Effector memory CD8-positive, alpha-beta T cell (primary cell): Measurements from ENCODE around the gene CDK2AP2.
"Not testable (repeated sequence)": the region's sequence is repeated elsewhere in the genome, so short reads cannot be mapped to it uniquely, and the experiment has no call there.

Source experiments
- ATAC-seq: fragments of 150-1000 bp; cut with Tn5 transposase; replicated peaks from 2 replicates; pipeline ENCODE4 v1.10.0; 2021; ENCODE audit warnings: mild to moderate bottlenecking, moderate library complexity
- DNase-seq, 3 experiments: peaks; one replicate each; pipeline ENCODE4 v3.0.0; 2021
- H3K27ac Mint-ChIP-seq, 2 donors: one replicate each; pipeline ENCODE4 v1.8.0; 2022; ENCODE audit warnings: mild to moderate bottlenecking in 2 of 2, mixed read lengths in 2 of 2, moderate library complexity in 2 of 2
- H3K27me3 Mint-ChIP-seq, 2 donors: one replicate each; pipeline ENCODE4 v1.8.0; 2022; ENCODE audit warnings: mixed read lengths in 2 of 2
- H3K36me3 Mint-ChIP-seq: one replicate; pipeline ENCODE4 v1.8.0; 2022; ENCODE audit warnings: mild to moderate bottlenecking, moderate library complexity, mixed read lengths; ENCODE audit not compliant: insufficient read depth
- H3K4me1 Mint-ChIP-seq, 2 donors: one replicate each; pipeline ENCODE4 v1.8.0; 2022; ENCODE audit warnings: low read depth in 2 of 2, mixed read lengths in 2 of 2
- H3K4me3 Mint-ChIP-seq, 2 donors: one replicate each; pipeline ENCODE4 v1.8.0; 2022; ENCODE audit warnings: mild to moderate bottlenecking in 2 of 2, mixed read lengths in 2 of 2, moderate library complexity in 2 of 2
- H3K9me3 Mint-ChIP-seq, 2 donors: one replicate each; pipeline ENCODE4 v1.8.0; 2022; ENCODE audit warnings: mixed read lengths in 2 of 2

The CDK2AP2 gene

DNA sequence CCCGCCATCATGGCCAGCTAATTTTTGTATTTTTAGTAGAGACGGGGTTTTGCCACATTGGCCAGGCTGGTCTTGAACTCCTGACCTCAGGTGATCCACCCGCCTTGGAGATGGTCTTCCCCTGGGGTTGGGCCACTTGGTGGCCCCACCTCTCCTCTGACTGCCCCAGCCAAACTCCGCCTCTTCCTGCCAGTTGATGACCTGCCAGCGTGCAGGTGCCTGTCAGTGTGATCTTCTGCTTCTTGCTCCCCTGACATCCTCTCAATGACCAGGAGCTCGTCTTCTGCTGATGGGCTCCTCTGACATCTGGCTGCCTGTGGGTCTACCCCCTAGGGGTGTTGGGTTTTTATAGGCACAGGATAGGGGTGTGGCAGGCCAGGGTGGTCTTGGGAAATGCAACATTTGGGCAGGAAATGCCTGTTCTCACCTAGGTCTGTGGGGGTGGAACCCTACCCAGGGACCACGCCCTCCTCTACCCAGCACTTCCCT lies 22.0 kb downstream of the CDK2AP2 start:
- Mint-ChIP-seq H3K4me3 (peak overlapping the region; percentile 91 to 94), H3K36me3 (peaks cover 69% of the 10 kb centered on the region), H3K4me1 (peaks cover 62 to 67% of the 10 kb centered on the region in 2 donors), H3K27ac (peak overlapping the region; percentile 94 to 97)
- H3K27me3 Mint-ChIP-seq, H3K9me3 Mint-ChIP-seq, ATAC-seq: not testable (repeated sequence)
- DNase-seq, result peak; percentile 33 to 42 (median 38)

DNA sequence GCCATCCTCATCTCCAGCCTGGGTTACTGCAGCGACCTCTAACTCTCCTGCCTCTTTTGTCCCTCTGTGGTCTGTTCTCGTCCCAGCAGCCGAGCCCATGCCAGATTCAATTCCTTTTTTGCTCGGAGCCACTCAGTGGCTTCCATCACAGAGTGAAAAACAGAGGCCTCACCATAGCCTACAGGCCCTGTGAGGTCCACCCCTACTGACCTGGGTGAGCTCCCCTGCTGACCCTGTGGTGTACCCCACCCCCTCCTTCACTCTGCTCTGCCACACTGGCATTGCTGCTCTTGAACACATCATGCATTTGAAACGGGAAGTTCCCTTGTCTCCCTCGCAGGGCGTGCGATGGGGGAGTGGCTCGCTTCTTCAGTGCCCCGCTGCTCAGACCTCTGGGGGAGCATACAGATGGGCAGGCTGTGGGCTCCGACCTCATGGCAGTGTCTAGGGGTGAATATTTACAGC lies 23.1 kb downstream of the CDK2AP2 start:
- peak overlapping the region; percentile 96 to 97 for H3K27ac Mint-ChIP-seq
- no peaks in the 10 kb centered on the region for H3K27me3 Mint-ChIP-seq
- H3K4me3 Mint-ChIP-seq, result peak overlapping the region; percentile 91 to 94
- ATAC-seq (peak; percentile 17), DNase-seq (peak; percentile 37 to 50 (median 38))
- H3K4me1 Mint-ChIP-seq, result peaks cover 61 to 65% of the 10 kb centered on the region in 2 donors
- H3K36me3 Mint-ChIP-seq, result peaks cover 58% of the 10 kb centered on the region
- H3K9me3 Mint-ChIP-seq, result no peaks in the 10 kb centered on the region

DNA sequence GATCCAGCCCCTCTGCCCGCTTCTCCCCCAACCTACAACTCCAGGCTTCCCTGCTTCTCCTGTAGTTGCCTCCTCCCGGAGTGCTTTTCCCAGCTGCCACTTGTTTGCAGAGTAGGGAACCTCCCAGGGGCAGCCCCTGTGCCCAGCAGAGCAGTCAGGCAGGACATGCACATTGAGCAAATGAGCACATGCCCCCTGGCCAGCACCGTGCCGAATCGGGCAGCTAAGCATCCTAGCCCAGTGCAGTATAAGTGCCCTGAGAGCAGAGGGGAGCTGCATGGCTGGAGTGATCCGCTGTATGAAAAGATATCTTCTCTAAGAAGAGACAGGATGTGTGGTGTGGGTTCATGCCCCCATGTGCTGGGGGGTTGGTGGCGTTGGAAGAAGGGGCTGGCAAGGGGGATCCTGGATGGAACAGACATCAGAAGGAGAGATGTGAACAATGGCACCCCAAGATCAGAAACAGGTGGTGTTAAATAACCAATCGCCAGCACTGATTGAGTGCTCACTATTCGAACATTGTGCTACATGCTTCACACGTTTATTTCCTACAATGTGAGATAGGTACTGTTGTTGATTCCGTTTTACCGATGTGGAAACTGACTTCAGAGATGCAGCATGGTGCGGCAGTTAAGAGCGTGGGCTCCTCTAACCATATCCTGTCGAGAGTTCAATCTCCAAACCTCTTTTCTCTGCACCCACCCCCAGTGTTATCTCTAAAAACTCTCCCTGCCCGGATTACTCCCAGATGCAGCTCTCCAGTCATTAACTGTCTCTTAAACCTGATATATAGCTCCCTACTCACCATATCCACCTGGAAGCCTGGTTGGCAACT lies 23.9 kb downstream of the CDK2AP2 start:
- Mint-ChIP-seq H3K4me1 (peaks cover 57 to 60% of the 10 kb centered on the region in 2 donors), H3K4me3 (peak overlapping the region; percentile 91 to 94), H3K27me3 (no peaks in the 10 kb centered on the region), H3K36me3 (peaks cover 54% of the 10 kb centered on the region), H3K9me3 (no peaks in the 10 kb centered on the region), H3K27ac (peak overlapping the region; percentile 96 to 97)
- DNase-seq, result peak in 1 of 3 experiments; percentile 53
- ATAC-seq, result peak; percentile 50

DNA sequence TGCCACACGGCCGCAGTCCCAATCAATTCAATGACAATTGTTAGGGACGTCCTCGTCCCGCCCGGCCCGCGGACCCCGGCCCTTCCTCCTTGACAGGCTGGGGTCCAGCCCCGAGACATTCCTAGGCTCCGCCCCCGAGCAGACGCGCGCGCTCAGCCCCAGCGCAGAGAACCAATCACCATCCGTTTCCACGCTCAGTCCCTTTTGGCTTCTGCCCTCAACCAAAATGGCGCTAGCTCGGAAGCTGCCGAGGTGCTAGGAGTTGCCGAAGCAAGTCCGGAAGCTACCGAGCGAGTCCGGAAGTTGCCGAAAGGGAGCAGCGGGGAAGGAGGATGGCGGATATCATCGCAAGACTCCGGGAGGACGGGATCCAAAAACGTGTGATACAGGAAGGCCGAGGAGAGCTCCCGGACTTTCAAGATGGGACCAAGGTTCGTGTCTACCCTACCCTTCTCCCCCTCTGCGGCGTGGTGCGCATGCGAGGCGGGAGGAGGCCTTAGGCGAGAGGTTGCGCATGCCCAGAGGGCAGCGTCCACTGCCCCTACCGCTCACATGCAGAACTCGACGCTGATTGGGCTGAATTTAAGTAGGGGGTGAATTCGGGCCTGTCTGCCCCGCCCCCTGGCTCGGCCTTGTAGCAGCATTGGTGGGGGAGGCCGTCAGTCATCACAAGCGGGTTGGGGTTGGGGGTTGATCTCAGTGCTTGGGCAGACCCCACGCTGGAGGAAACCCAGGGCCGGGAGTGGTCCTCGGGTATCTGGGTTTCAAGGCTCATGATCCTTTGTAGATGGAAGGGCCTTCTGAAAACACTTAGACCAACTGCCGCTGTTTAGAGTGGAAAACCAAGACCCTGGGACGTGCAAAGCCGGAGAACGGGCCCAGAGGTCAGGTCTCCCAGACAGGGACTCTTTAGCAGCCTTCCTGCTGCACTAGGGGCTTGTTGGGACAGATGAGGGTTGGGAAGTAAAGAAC lies 24.8 kb downstream of the CDK2AP2 start, which contains the start of gene AIP:
TSS of gene AIP (plus strand) at position 200 of the 972 bp plus-strand sequence. CDS start at position 333, 133 bp downstream.
- Mint-ChIP-seq H3K27me3 (no peaks in the 10 kb centered on the region), H3K27ac (peak within 1 kb of the TSS; percentile 96 to 97), H3K4me3 (peak within 1 kb of the TSS; percentile 91 to 94), H3K36me3 (peaks cover 45% of the 10 kb centered on the region), H3K4me1 (peaks cover 51 to 53% of the 10 kb centered on the region in 2 donors), H3K9me3 (no peaks in the 10 kb centered on the region)
- DNase-seq (peak; percentile 97 to 99 (median 97)), ATAC-seq (peak; percentile 78)

DNA sequence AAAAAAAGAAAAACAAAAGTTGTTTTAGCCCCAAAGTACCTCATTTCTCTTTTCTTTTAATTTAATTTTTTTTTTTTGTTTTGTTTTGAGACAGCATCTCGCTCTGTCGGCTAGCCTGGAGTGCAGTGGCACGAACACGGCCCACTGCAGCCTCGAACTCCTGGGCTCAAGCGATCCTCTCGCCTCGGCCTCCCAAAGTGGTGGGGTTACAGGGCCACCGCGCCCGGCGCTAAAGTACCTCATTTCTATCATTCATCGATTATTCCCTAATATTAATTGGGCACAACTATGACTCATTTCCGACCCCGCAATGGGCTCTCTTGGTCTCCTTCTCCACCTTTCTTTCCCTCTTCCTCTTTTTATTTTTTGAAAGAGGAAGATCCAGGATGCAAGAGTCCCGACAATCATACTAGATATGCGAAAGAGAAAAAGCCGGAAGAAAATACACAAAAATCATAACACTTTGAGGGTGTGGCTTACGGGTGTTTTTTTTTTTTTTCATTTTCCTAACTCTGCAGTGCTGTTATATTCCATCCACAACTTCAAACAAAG lies 25.6 kb downstream of the CDK2AP2 start:
- peak overlapping the region; percentile 91 to 94 for H3K4me3 Mint-ChIP-seq
- ATAC-seq (peak; percentile 9), DNase-seq (no peak)
- H3K27me3 Mint-ChIP-seq, result no peaks in the 10 kb centered on the region
- H3K36me3 Mint-ChIP-seq, result peaks cover 37% of the 10 kb centered on the region
- H3K4me1 Mint-ChIP-seq, result peaks cover 44 to 46% of the 10 kb centered on the region in 2 donors
- peak overlapping the region; percentile 96 to 97 for H3K27ac Mint-ChIP-seq
- H3K9me3 Mint-ChIP-seq, result no peaks in the 10 kb centered on the region

DNA sequence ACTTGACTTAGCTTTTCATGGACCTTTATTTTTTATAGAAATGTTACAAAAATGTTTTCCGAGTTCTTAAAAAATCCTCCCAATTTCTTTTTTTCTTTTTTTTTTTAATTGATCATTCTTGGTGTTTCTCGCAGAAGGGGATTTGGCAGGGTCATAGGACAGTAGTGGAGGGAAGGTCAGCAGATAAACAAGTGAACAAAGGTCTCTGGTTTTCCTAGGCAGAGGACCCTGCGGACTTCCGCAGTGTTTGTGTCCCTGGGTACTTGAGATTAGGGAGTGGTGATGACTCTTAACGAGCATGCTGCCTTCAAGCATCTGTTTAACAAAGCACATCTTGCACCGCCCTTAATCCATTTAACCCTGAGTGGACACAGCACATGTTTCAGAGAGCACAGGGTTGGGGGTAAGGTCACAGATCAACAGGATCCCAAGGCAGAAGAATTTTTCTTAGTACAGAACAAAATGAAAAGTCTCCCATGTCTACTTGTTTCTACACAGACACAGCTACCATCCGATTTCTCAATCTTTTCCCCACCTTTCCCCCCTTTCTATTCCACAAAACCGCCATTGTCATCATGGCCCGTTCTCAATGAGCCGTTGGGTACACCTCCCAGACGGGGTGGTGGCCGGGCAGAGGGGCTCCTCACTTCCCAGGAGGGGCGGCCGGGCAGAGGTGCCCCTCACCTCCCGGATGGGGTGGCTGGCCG lies 30.5 kb downstream of the CDK2AP2 start:
- ATAC-seq, H3K4me1 Mint-ChIP-seq, H3K36me3 Mint-ChIP-seq, DNase-seq, H3K27ac Mint-ChIP-seq, H3K9me3 Mint-ChIP-seq, H3K4me3 Mint-ChIP-seq, H3K27me3 Mint-ChIP-seq: not testable (repeated sequence)

DNA sequence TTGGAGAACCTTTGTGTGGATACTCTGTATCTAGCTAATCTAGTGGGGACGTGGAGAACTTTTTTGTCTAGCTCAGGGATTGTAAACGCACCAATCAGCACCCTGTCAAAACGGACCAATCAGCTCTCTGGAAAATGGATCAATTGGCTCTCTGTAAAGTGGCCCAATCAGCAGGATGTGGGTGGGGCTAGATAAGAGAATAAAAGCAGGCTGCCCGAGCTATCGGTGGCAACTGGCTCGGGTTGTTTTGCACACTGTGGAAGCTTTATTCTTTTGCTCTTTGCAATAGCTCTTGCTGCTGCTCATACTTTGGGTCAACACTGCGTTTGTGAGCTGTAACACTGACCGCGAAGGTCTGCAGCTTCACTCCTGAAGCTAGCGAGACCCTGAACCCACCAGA lies 31.3 kb downstream of the CDK2AP2 start:
- H3K4me1 Mint-ChIP-seq, DNase-seq, H3K9me3 Mint-ChIP-seq, ATAC-seq, H3K27me3 Mint-ChIP-seq, H3K27ac Mint-ChIP-seq, H3K36me3 Mint-ChIP-seq, H3K4me3 Mint-ChIP-seq: not testable (repeated sequence)

GRCh38 chr11:67472882-67473281 lies 35.1 kb downstream of the CDK2AP2 start:
- Mint-ChIP-seq H3K27me3 (no peaks in the 10 kb centered on the region), H3K27ac (no peak overlapping the region), H3K36me3 (peaks cover under 1% of the 10 kb centered on the region), H3K4me3 (no peak overlapping the region), H3K4me1 (peaks cover 5 to 10% of the 10 kb centered on the region in 2 donors), H3K9me3 (no peaks in the 10 kb centered on the region)
- ATAC-seq (no peak), DNase-seq (no peak)

DNA sequence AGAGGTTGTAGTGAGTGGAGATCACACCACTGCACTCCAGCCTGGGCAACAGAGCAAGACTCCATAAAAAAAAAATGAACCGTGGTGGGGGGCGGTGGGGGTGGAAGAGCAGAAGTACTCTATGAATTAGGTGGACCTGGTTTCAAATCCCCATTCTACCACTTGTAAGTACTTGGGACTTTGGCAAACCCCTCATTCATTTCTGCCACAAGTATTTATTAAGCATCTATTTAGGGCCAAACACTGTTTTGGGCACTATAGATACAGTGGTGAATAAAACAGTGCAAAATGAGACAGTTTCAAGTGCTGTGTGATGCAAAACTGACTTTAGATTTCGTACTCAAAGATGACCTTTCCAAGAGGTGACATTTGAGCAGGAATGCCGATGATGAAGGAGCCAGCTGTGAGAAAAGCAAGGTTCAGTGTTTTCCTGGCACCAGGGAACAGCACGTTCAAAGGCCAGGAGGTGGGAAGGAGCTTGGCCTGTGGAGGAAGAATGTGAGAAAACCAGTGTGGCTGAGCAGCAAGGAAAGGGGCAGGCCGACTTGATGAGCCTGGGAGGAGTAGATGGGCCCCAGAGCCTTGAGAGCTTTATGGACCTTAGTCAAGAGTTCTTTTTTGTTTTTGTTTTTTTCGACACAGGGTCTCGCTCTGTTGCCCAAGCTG lies 37.5 kb downstream of the CDK2AP2 start:
- H3K27me3 Mint-ChIP-seq, result no peaks in the 10 kb centered on the region
- H3K36me3 Mint-ChIP-seq, result peaks cover 6% of the 10 kb centered on the region
- H3K9me3 Mint-ChIP-seq, result no peaks in the 10 kb centered on the region
- peaks cover 19 to 26% of the 10 kb centered on the region in 2 donors for H3K4me1 Mint-ChIP-seq
- ATAC-seq, result no peak
- peak overlapping the region; percentile 89 to 90 for H3K4me3 Mint-ChIP-seq
- DNase-seq, result no peak
- peak overlapping the region in 1 of 2 donors; percentile 82 for H3K27ac Mint-ChIP-seq

- no peak for DNase-seq
- Mint-ChIP-seq H3K36me3 (peaks cover 12% of the 10 kb centered on the region), H3K4me1 (peaks cover 27 to 33% of the 10 kb centered on the region in 2 donors), H3K27me3 (no peaks in the 10 kb centered on the region), H3K4me3 (peak overlapping the region; percentile 89 to 90), H3K9me3 (no peaks in the 10 kb centered on the region), H3K27ac (peak overlapping the region; percentile 44 to 82)
- ATAC-seq, result no peak
Observed at GRCh38 chr11:67469508-67469811, 38.5 kb downstream of the CDK2AP2 start.

DNA sequence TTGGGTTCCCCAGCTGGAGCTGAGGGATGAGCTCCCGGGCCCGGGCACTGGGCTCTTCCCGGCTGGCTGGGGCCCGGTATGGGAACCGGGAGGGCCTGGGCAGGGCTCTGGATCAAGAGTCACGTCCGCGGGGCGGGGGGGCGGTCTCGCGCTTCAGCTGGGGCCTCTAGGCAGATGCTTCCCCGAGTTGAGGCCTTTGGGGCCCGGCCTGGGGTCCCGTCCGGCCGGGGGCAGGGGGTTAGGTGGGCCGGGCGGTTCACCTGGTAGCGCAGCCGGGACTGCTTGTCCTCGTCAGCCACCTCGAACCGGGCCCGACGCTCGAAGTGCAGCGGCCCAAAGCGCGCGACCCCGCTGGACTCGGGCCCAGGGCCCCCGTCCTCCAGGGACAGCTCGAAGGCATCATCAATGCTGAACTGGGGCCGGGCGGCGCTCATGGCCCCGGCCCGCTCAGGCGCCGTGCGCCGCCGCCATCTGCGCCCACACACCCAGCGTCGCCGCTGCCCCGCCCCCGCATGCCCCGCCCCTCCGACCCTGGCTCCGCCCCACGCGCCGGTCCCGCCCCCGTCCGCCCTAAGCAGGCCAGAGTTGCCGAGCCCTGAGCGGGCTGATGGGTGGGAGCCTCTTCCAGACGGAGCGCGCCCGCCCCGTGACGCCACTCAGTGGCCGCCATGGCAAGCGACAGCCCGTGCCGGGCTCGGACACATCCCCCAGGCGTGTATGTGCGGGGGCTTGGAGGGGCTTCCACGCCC lies 39.0 kb downstream of the CDK2AP2 start, which contains the start of gene TMEM134:
TSS of gene TMEM134 (minus strand) at position 493 of the 749 bp plus-strand sequence. CDS start at position 434, 59 bp downstream.
- Mint-ChIP-seq H3K36me3 (peaks cover 17% of the 10 kb centered on the region), H3K27me3 (no peaks in the 10 kb centered on the region), H3K27ac (peak within 1 kb of the TSS; percentile 87 to 88), H3K4me3 (peak within 1 kb of the TSS; percentile 89 to 90), H3K4me1 (peaks cover 31 to 37% of the 10 kb centered on the region in 2 donors), H3K9me3 (no peaks in the 10 kb centered on the region)
- peak; percentile 76 for ATAC-seq
- peak; percentile 83 to 86 (median 86) for DNase-seq
